Smooth muscle cell (in vitro differentiated cells): ENCODE results near the gene CCDC187. TPM values are rescaled to one million over a fixed set of nuclear protein-coding genes. Genes with fewer than 3 reads are reported as not detected.
A peak's percentile ranks its signal among the peaks of the same experiment; 100 is the strongest.

Experiments
- DNase-seq: peaks from one replicate; lab custom pipeline; 2025; ENCODE audit not compliant: unreplicated experiment; lab: John Stamatoyannopoulos, UW
- H2AFZ ChIP-seq: fragments of 200-600 bp; sonication (generic); 2 replicates; pipeline ENCODE4 v1.6.0; 2016; ENCODE audit warnings: antibody characterized with exemption, low read depth, mild to moderate bottlenecking
- H3F3A ChIP-seq: fragments of 200-600 bp; sonication (generic); 2 replicates; pipeline ENCODE4 v1.6.0; 2017; ENCODE audit warnings: antibody characterized with exemption, low read depth
- H3K27ac ChIP-seq: fragments of 200-600 bp; sonication (generic); 2 replicates; pipeline ENCODE4 v1.5.1; 2016; ENCODE audit warnings: low read depth, mild to moderate bottlenecking
- H3K27me3 ChIP-seq: fragments of 200-600 bp; sonication (generic); 2 replicates; pipeline ENCODE4 v1.6.1; 2016; ENCODE audit warnings: low read depth, mild to moderate bottlenecking
- H3K36me3 ChIP-seq: fragments of 200-600 bp; sonication (generic); 2 replicates; pipeline ENCODE4 v1.5.1; 2016; ENCODE audit warnings: low read depth
- H3K4me1 ChIP-seq: fragments of 200-600 bp; sonication (generic); 2 replicates; pipeline ENCODE4 v1.5.1; 2016; ENCODE audit warnings: low read depth
- H3K4me2 ChIP-seq: fragments of 200-600 bp; sonication (generic); 2 replicates; pipeline ENCODE4 v1.6.0; 2016; ENCODE audit warnings: mild to moderate bottlenecking
- H3K4me3 ChIP-seq: fragments of 200-600 bp; sonication (generic); 2 replicates; pipeline ENCODE4 v1.5.1; 2016; ENCODE audit warnings: mild to moderate bottlenecking
- H3K79me2 ChIP-seq: fragments of 200-600 bp; sonication (generic); 2 replicates; pipeline ENCODE4 v1.6.0; 2016; ENCODE audit warnings: low read depth, mild to moderate bottlenecking
- H3K9ac ChIP-seq: fragments of 200-600 bp; sonication (generic); 2 replicates; pipeline ENCODE4 v1.6.0; 2016; ENCODE audit warnings: low read depth
- H3K9me3 ChIP-seq: fragments of 200-600 bp; sonication (generic); replicated peaks from 2 replicates; pipeline ENCODE4 v1.5.1; 2016; ENCODE audit warnings: low read depth
- H4K20me1 ChIP-seq: fragments of 200-600 bp; sonication (generic); 2 replicates; pipeline ENCODE4 v1.6.0; 2016; ENCODE audit warnings: low read depth
- WGBS: methylation state at CpG from one replicate; pipeline ENCODE4 v1.1.7; 2016; ENCODE audit warnings: low lambda C conversion rate; 5-methylcytosine and 5-hydroxymethylcytosine counted together
- polyA plus RNA-seq: library from polyadenylated mRNA; unstranded; fragments of >200 nt; fragmentation: Nextera tagmentation; extraction: Ambion mirVana; gene quantifications from 2 replicates; pipeline ENCODE4 v1.2.1, GENCODE V29; 2016
- total RNA-seq: library from RNA; depleted of rRNA; stranded (reverse); fragments of >200 nt; gene quantifications from 2 replicates; pipeline ENCODE4 v1.2.3, GENCODE V29; 2014
- TF ChIP-seq, protein P1 (sequence below): fragments of 200-600 bp; sonication (generic); IDR thresholded peaks from 2 replicates; pipeline ENCODE4 v1.5.1; 2017; ENCODE audit warnings: borderline replicate concordance, mild to moderate bottlenecking, antibody characterized with exemption; ENCODE audit not compliant: insufficient read depth, poor library complexity, severe bottlenecking

The CCDC187 gene
- total and polyA plus RNA-seq, 2 experiments from 2014 or later, result 0.10 TPM; not detected in 1

DNA sequence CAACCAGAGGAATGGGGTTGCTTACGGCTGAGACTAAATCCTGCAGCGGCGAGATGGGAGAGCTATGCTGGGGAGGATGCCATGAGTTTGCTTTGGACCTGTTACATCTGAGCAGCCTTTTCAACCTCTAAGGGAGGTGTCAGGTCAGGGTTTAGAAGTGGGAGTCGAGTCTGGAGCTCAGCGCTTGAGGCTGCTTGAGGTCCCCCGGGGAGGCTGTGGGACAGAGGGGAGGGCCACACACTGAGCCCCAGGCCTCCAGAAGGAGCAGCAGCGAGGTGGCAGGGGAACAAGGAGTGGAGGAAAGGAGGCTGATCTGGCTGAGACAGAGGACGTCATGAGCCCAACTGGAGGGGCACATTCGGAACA is 56.4 kb downstream of the CCDC187 start:
- H3K27ac ChIP-seq, result no peak overlapping the region
- peaks cover 6% of the 10 kb centered on the region for H3K79me2 ChIP-seq
- H3K9me3 ChIP-seq, result no peaks in the 10 kb centered on the region
- H3K36me3 ChIP-seq, result no peaks in the 10 kb centered on the region
- 77% methylated on average over 8 of the region's 9 CpGs for WGBS
- no peak overlapping the region for H3K4me2 ChIP-seq
- peaks cover 16% of the 10 kb centered on the region for H3K4me1 ChIP-seq
- DNase-seq, result no peak
- H3F3A ChIP-seq, result no peaks in the 10 kb centered on the region
- no peaks in the 10 kb centered on the region for H3K27me3 ChIP-seq
- no peak overlapping the region for H3K4me3 ChIP-seq
- no peak overlapping the region for H2AFZ ChIP-seq
- no peak overlapping the region for H3K9ac ChIP-seq
- TF ChIP-seq, protein P1, sequence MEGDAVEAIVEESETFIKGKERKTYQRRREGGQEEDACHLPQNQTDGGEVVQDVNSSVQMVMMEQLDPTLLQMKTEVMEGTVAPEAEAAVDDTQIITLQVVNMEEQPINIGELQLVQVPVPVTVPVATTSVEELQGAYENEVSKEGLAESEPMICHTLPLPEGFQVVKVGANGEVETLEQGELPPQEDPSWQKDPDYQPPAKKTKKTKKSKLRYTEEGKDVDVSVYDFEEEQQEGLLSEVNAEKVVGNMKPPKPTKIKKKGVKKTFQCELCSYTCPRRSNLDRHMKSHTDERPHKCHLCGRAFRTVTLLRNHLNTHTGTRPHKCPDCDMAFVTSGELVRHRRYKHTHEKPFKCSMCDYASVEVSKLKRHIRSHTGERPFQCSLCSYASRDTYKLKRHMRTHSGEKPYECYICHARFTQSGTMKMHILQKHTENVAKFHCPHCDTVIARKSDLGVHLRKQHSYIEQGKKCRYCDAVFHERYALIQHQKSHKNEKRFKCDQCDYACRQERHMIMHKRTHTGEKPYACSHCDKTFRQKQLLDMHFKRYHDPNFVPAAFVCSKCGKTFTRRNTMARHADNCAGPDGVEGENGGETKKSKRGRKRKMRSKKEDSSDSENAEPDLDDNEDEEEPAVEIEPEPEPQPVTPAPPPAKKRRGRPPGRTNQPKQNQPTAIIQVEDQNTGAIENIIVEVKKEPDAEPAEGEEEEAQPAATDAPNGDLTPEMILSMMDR, result no peak
- peaks cover 19% of the 10 kb centered on the region for H4K20me1 ChIP-seq

DNA sequence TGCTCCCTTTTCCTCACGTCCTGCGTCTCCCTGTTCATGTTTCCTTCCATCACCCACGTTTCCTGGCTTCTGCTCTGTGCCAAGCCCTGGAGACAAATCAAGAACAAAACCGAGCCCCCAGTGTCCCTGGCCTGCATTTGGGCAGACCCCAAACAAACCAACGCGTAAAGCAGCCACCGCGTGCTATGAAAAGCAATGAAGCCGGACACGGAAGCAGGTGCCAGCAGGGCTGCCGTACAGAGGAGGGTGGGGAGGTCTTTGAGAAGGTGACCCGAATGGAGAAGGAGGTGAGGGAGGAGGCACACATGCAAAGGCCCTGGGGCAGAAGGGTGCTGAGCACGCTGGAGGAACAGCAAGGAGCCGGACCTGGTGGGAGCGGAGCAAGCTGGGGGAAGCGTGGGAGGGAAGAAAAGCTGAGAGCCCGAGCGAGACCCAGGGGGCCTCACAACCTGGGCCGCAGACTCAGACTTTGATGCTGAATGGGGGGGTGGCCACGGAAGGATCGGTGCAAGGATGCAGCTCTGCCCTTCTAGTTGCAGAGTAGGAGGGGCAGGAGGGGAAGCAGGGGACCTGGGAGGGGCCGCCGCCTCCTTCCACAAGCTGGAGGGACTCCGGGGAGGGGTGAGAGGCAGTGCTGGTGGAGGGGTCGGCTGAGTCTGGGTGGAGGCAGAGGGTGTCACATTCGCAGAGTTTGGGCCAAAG is 56.9 kb downstream of the CCDC187 start:
- TF ChIP-seq, protein P1, result no peak
- no peak overlapping the region for H3K27ac ChIP-seq
- no peak overlapping the region for H2AFZ ChIP-seq
- peaks cover 16% of the 10 kb centered on the region for H3K4me1 ChIP-seq
- H3K27me3 ChIP-seq, result no peaks in the 10 kb centered on the region
- H3K4me3 ChIP-seq, result no peak overlapping the region
- H3K9ac ChIP-seq, result no peak overlapping the region
- H3F3A ChIP-seq, result no peaks in the 10 kb centered on the region
- no peaks in the 10 kb centered on the region for H3K36me3 ChIP-seq
- 90% methylated on average over 26 of the region's 26 CpGs for WGBS
- peaks cover 24% of the 10 kb centered on the region for H4K20me1 ChIP-seq
- H3K4me2 ChIP-seq, result no peak overlapping the region
- DNase-seq, result no peak
- no peaks in the 10 kb centered on the region for H3K9me3 ChIP-seq
- H3K79me2 ChIP-seq, result peaks cover 6% of the 10 kb centered on the region

DNA sequence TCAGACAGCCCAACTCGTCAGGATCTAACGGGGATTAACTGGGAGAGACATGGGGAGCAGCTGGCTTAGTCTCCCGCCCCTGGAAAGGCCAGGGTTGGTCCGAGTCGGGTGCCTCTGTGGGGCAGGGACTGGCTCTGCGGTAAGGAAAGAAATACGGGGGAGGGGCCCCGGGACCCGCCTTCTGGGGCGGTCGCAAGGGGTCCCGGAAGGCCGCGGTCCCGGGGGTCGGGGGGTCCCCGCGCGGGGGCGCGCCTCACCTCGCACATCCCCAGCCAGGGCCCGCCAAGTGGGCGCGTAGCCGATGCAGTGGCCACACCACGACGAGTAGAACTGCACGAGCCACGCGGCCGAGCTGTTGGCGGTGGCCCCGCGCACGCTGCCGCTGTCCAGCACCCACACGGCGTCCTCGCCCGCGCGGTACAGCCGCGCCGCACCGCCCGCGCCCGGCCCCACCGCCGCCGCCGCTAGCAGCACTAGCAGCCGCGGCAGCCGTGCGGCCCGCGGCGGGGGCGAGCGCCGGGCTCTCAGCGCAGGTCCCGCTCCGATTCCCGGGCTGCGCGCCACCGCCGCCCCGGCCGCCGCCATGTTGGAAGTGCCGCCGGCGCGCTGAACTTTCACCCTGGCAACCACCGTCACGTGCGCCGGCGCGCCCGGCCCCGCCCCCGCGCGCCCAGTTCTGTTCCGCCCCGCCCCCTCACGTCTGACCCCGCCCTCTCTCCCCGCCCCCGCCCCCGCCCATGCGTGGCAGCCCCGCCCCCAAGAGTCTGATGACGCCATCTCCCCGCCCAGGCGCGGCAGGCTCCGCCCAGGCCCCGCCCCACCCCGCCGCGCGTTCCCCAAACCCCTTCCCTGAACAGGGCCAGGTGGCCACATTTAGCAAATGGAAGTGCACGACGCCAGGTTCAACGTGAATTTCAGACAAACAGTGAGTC is 58.4 kb downstream of the CCDC187 start, which contains the start of gene QSOX2:
Gene QSOX2 (minus strand): TSS at position 594 of the 932 bp plus-strand sequence. CDS start 9 bp downstream, at position 585.
- H3K4me3 ChIP-seq, result peak within 1 kb of the TSS; percentile 60
- no peaks in the 10 kb centered on the region for H3K36me3 ChIP-seq
- H4K20me1 ChIP-seq, result peaks cover 38% of the 10 kb centered on the region
- H3K27me3 ChIP-seq, result no peaks in the 10 kb centered on the region
- H2AFZ ChIP-seq, result peak within 1 kb of the TSS; percentile 90
- no peaks in the 10 kb centered on the region for H3F3A ChIP-seq
- H3K9me3 ChIP-seq, result no peaks in the 10 kb centered on the region
- DNase-seq, result peak; percentile 76
- H3K27ac ChIP-seq, result peak within 1 kb of the TSS; percentile 28
- WGBS, result under 1% methylated on average over 58 of the region's 112 CpGs
- H3K79me2 ChIP-seq, result peaks cover 9% of the 10 kb centered on the region
- H3K4me1 ChIP-seq, result peaks cover 16% of the 10 kb centered on the region
- H3K9ac ChIP-seq, result no peak within 1 kb of the TSS
- TF ChIP-seq, protein P1, result no peak
- peak within 1 kb of the TSS; percentile 95 for H3K4me2 ChIP-seq
